Measurements from ENCODE around the gene CEACAM7.
A peak's percentile ranks its signal among the peaks of the same experiment; 100 is the strongest.

DNA sequence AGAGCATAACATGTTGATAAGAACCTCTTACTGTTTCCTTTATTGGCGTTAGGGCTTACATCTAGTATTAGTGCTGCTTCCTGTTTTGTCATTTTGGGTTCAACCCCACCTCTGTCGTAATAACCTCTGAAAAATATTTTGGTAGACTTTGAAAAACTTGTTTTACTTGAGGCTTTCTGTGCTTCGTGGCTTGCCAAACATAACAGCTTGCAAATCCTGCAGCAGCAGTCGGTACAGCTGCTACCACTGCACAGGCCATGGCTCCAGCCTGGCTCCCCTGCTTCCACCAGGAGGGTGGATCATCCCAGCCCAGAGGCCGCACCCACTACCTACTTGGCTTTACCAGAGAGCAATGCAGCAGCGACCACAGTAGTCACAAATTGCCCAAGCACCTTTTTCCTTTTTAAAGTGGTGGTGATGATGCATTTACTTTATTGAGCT, 49.4 kb downstream of the CEACAM7 start:
- TF ChIP-seq, protein P1, sequence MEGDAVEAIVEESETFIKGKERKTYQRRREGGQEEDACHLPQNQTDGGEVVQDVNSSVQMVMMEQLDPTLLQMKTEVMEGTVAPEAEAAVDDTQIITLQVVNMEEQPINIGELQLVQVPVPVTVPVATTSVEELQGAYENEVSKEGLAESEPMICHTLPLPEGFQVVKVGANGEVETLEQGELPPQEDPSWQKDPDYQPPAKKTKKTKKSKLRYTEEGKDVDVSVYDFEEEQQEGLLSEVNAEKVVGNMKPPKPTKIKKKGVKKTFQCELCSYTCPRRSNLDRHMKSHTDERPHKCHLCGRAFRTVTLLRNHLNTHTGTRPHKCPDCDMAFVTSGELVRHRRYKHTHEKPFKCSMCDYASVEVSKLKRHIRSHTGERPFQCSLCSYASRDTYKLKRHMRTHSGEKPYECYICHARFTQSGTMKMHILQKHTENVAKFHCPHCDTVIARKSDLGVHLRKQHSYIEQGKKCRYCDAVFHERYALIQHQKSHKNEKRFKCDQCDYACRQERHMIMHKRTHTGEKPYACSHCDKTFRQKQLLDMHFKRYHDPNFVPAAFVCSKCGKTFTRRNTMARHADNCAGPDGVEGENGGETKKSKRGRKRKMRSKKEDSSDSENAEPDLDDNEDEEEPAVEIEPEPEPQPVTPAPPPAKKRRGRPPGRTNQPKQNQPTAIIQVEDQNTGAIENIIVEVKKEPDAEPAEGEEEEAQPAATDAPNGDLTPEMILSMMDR (IDR thresholded peaks at IDR 0.05; ENCODE audit: insufficient read depth, low read length), result no peak
- TF ChIP-seq POLR2AphosphoS5 (IDR thresholded peaks at IDR 0.05; ENCODE audit: low read depth) (peak; percentile 57; the same call in 1 of the 2 replicates), GABPA (IDR thresholded peaks at IDR 0.05; ENCODE audit: low read depth) (0 out of 2 replicates have a peak, but pooled peaks have one; percentile 25)
- TF ChIP-seq, protein P2, sequence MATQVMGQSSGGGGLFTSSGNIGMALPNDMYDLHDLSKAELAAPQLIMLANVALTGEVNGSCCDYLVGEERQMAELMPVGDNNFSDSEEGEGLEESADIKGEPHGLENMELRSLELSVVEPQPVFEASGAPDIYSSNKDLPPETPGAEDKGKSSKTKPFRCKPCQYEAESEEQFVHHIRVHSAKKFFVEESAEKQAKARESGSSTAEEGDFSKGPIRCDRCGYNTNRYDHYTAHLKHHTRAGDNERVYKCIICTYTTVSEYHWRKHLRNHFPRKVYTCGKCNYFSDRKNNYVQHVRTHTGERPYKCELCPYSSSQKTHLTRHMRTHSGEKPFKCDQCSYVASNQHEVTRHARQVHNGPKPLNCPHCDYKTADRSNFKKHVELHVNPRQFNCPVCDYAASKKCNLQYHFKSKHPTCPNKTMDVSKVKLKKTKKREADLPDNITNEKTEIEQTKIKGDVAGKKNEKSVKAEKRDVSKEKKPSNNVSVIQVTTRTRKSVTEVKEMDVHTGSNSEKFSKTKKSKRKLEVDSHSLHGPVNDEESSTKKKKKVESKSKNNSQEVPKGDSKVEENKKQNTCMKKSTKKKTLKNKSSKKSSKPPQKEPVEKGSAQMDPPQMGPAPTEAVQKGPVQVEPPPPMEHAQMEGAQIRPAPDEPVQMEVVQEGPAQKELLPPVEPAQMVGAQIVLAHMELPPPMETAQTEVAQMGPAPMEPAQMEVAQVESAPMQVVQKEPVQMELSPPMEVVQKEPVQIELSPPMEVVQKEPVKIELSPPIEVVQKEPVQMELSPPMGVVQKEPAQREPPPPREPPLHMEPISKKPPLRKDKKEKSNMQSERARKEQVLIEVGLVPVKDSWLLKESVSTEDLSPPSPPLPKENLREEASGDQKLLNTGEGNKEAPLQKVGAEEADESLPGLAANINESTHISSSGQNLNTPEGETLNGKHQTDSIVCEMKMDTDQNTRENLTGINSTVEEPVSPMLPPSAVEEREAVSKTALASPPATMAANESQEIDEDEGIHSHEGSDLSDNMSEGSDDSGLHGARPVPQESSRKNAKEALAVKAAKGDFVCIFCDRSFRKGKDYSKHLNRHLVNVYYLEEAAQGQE (IDR thresholded peaks at IDR 0.05; ENCODE audit: insufficient replicate concordance, low read depth), result no peak

Data from HL-60 (cell line).